Esophagus squamous epithelium (tissue), 4 donors: ENCODE data around the gene DHRS3.
"Not testable (repeated sequence)": the region's sequence is repeated elsewhere in the genome, so short reads cannot be mapped to it uniquely, and the experiment has no call there.

Experiments used
- CTCF ChIP-seq, 6 experiments: fragments of 450-650 bp in 4 of 6; fragments of 200-600 bp in 2 of 6; sonication (generic) in 2 of 6; IDR thresholded peaks; one replicate each; pipeline ENCODE4 v1.5.1; 2016 to 2019; ENCODE audit warnings: antibody characterized with exemption in 6 of 6, mild to moderate bottlenecking in 4 of 6, moderate library complexity in 4 of 6
- POLR2A ChIP-seq, 4 donors: fragments of 450-650 bp; IDR thresholded peaks; one replicate each; pipeline ENCODE4 v1.6.1; 2017; ENCODE audit warnings: antibody characterized with exemption in 4 of 4, mild to moderate bottlenecking in 4 of 4, moderate library complexity in 3 of 4

DNA sequence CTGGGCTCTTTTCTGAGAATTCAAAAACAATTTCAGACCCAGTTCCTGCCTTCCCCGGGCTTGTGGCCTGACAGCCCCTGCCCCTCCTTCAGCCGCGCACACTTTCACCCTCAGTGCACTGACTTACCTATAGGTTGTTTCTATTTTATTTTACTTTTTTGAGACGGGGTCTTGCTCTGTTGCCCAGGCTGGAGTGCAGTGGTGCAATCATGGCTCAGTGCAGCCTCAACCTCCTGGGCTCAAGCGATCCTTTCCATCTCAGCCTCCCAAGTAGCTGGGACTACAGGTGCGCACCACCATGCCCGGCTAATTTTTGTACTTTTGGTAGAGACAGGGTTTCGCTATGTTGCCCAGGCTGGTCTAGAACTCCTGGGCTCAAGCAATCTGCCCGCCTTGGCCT is 27.4 kb upstream of the DHRS3 start:
- TF ChIP-seq CTCF, POLR2A (IDR thresholded peaks at IDR 0.05): not testable (repeated sequence)
